ENCODE data around the gene SAMD1.

DNA sequence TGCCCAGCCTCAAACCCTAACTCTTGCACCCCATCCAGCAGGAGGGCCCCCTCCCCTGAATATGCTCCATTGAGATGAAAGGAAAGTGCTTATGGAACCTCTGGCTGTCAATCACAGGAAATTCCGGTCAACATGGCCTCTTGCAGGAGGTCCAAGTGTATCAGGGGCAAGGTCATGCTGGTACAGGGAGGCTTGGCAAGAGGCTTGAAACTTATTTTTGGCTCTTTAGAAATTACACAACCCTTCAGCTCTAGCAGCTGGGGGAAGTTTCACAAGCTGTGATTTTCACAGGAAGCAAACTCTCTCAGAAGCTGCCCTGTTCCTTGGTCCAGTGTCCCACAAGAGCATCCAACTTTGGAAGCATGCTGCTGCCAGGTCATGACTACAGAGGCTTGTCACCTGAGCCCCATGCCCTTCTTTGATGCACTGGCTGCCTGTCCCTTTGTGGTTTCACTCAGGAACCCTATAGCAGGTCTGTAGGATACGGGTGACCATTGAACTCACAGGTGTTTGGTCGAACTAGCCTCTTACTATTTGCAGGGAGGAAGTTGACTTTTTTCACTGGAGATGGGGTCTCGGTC is 37.5 kb upstream of the SAMD1 start:
- no peak for TF ChIP-seq POLR2AphosphoS5 (IDR thresholded peaks at IDR 0.05; ENCODE audit: low read depth)
- TF ChIP-seq EZH2phosphoT487 (IDR thresholded peaks at IDR 0.05; ENCODE audit: unreplicated experiment) = no peak
- TF ChIP-seq, protein P1, sequence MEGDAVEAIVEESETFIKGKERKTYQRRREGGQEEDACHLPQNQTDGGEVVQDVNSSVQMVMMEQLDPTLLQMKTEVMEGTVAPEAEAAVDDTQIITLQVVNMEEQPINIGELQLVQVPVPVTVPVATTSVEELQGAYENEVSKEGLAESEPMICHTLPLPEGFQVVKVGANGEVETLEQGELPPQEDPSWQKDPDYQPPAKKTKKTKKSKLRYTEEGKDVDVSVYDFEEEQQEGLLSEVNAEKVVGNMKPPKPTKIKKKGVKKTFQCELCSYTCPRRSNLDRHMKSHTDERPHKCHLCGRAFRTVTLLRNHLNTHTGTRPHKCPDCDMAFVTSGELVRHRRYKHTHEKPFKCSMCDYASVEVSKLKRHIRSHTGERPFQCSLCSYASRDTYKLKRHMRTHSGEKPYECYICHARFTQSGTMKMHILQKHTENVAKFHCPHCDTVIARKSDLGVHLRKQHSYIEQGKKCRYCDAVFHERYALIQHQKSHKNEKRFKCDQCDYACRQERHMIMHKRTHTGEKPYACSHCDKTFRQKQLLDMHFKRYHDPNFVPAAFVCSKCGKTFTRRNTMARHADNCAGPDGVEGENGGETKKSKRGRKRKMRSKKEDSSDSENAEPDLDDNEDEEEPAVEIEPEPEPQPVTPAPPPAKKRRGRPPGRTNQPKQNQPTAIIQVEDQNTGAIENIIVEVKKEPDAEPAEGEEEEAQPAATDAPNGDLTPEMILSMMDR (conservative IDR thresholded peaks at IDR 0.05; ENCODE audit: low read depth in 2 of 2) = no peak
- no peak for TF ChIP-seq EZH2 (IDR thresholded peaks at IDR 0.05; ENCODE audit: low read depth, unreplicated experiment)
- no peak for TF ChIP-seq JUNB (IDR thresholded peaks at IDR 0.05; ENCODE audit: unreplicated experiment)
- no peak for TF ChIP-seq CREB1 (CRISPR knock-in tag; IDR thresholded peaks at IDR 0.05; ENCODE audit: low read depth)
- TF ChIP-seq REST (IDR thresholded peaks at IDR 0.05; ENCODE audit: unreplicated experiment) = no peak
- no peak for TF ChIP-seq NANOG (IDR thresholded peaks at IDR 0.05; ENCODE audit: borderline replicate concordance)
- TF ChIP-seq ZNF331 (CRISPR knock-in tag; IDR thresholded peaks at IDR 0.05; ENCODE audit: low read depth) = no peak
- TF ChIP-seq, protein P2, sequence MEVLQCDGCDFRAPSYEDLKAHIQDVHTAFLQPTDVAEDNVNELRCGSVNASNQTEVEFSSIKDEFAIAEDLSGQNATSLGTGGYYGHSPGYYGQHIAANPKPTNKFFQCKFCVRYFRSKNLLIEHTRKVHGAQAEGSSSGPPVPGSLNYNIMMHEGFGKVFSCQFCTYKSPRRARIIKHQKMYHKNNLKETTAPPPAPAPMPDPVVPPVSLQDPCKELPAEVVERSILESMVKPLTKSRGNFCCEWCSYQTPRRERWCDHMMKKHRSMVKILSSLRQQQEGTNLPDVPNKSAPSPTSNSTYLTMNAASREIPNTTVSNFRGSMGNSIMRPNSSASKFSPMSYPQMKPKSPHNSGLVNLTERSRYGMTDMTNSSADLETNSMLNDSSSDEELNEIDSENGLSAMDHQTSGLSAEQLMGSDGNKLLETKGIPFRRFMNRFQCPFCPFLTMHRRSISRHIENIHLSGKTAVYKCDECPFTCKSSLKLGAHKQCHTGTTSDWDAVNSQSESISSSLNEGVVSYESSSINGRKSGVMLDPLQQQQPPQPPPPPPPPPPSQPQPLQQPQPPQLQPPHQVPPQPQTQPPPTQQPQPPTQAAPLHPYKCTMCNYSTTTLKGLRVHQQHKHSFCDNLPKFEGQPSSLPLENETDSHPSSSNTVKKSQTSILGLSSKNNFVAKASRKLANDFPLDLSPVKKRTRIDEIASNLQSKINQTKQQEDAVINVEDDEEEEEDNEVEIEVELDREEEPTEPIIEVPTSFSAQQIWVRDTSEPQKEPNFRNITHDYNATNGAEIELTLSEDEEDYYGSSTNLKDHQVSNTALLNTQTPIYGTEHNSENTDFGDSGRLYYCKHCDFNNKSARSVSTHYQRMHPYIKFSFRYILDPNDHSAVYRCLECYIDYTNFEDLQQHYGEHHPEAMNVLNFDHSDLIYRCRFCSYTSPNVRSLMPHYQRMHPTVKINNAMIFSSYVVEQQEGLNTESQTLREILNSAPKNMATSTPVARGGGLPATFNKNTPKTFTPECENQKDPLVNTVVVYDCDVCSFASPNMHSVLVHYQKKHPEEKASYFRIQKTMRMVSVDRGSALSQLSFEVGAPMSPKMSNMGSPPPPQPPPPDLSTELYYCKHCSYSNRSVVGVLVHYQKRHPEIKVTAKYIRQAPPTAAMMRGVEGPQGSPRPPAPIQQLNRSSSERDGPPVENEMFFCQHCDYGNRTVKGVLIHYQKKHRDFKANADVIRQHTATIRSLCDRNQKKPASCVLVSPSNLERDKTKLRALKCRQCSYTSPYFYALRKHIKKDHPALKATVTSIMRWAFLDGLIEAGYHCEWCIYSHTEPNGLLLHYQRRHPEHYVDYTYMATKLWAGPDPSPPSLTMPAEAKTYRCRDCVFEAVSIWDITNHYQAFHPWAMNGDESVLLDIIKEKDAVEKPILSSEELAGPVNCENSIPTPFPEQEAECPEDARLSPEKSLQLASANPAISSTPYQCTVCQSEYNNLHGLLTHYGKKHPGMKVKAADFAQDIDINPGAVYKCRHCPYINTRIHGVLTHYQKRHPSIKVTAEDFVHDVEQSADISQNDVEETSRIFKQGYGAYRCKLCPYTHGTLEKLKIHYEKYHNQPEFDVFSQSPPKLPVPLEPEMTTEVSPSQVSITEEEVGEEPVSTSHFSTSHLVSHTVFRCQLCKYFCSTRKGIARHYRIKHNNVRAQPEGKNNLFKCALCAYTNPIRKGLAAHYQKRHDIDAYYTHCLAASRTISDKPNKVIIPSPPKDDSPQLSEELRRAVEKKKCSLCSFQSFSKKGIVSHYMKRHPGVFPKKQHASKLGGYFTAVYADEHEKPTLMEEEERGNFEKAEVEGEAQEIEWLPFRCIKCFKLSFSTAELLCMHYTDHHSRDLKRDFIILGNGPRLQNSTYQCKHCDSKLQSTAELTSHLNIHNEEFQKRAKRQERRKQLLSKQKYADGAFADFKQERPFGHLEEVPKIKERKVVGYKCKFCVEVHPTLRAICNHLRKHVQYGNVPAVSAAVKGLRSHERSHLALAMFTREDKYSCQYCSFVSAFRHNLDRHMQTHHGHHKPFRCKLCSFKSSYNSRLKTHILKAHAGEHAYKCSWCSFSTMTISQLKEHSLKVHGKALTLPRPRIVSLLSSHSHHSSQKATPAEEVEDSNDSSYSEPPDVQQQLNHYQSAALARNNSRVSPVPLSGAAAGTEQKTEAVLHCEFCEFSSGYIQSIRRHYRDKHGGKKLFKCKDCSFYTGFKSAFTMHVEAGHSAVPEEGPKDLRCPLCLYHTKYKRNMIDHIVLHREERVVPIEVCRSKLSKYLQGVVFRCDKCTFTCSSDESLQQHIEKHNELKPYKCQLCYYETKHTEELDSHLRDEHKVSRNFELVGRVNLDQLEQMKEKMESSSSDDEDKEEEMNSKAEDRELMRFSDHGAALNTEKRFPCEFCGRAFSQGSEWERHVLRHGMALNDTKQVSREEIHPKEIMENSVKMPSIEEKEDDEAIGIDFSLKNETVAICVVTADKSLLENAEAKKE (CRISPR knock-in tag; IDR thresholded peaks at IDR 0.05) = no peak
- no peak for TF ChIP-seq ETS1 (IDR thresholded peaks at IDR 0.05)
